ENCODE measurements around the gene UBE2E2.

The UBE2E2 gene

GRCh38 chr3:23480329-23480714 lies 277.2 kb downstream of the UBE2E2 start:
- no peak for DNase-seq (ENCODE audit: low read depth, low spot score)

GRCh38 chr3:23481011-23481615 lies 278.0 kb downstream of the UBE2E2 start:
- no peak for DNase-seq (ENCODE audit: low read depth, low spot score)

- DNase-seq (ENCODE audit: low read depth, low spot score), result peak; percentile 23
Measured at GRCh38 chr3:23481616-23482278, 278.6 kb downstream of the UBE2E2 start.

- no peak for DNase-seq (ENCODE audit: low read depth, low spot score)
Measured at GRCh38 chr3:23484386-23484785, 281.3 kb downstream of the UBE2E2 start.

- DNase-seq (ENCODE audit: low read depth, low spot score), result no peak
Measured at GRCh38 chr3:23485922-23486321, 282.8 kb downstream of the UBE2E2 start.

- no peak for DNase-seq (ENCODE audit: low read depth, low spot score)
Measured at GRCh38 chr3:23487015-23487414, 283.9 kb downstream of the UBE2E2 start.

- no peak for DNase-seq (ENCODE audit: low read depth, low spot score)
Measured at GRCh38 chr3:23488618-23489017, 285.5 kb downstream of the UBE2E2 start.

GRCh38 chr3:23489300-23490158 lies 286.4 kb downstream of the UBE2E2 start:
- DNase-seq (ENCODE audit: low read depth, low spot score), result peak; percentile 17

GRCh38 chr3:23490459-23490858 lies 287.3 kb downstream of the UBE2E2 start:
- peak; percentile 31 for DNase-seq (ENCODE audit: low read depth, low spot score)

GRCh38 chr3:23492057-23492456 lies 288.9 kb downstream of the UBE2E2 start:
- DNase-seq (ENCODE audit: low read depth, low spot score), result no peak

GRCh38 chr3:23493889-23494288 lies 290.8 kb downstream of the UBE2E2 start:
- DNase-seq (ENCODE audit: low read depth, low spot score), result no peak

GRCh38 chr3:23494967-23495366 lies 291.8 kb downstream of the UBE2E2 start:
- no peak for DNase-seq (ENCODE audit: low read depth, low spot score)

GRCh38 chr3:23495507-23495906 lies 292.4 kb downstream of the UBE2E2 start:
- peak; percentile 15 for DNase-seq (ENCODE audit: low read depth, low spot score)

- no peak for DNase-seq (ENCODE audit: low read depth, low spot score)
Measured at GRCh38 chr3:23496165-23496564, 293.0 kb downstream of the UBE2E2 start.

GRCh38 chr3:23497156-23497555 lies 294.0 kb downstream of the UBE2E2 start:
- DNase-seq (ENCODE audit: low read depth, low spot score), result no peak

GRCh38 chr3:23501201-23501802 lies 298.2 kb downstream of the UBE2E2 start:
- no peak for DNase-seq (ENCODE audit: low read depth, low spot score)

GRCh38 chr3:23508464-23508863 lies 305.3 kb downstream of the UBE2E2 start:
- no peak for DNase-seq (ENCODE audit: low read depth, low spot score)

GRCh38 chr3:23518441-23518840 lies 315.3 kb downstream of the UBE2E2 start:
- DNase-seq (ENCODE audit: low read depth, low spot score), result no peak

GRCh38 chr3:23519314-23520208 lies 316.4 kb downstream of the UBE2E2 start:
- DNase-seq (ENCODE audit: low read depth, low spot score), result no peak

- DNase-seq (ENCODE audit: low read depth, low spot score), result no peak
Measured at GRCh38 chr3:23527326-23527725, 324.2 kb downstream of the UBE2E2 start.

GRCh38 chr3:23533596-23533995 lies 330.5 kb downstream of the UBE2E2 start:
- no peak for DNase-seq (ENCODE audit: low read depth, low spot score)
